ENCODE measurements around the gene MIB2.

Gene MIB2

GRCh38 chr1:1614204-1614953 is 921 bp upstream of the MIB2 start:
- in situ Hi-C loops (cut with MboI; ENCODE audit: low sequenced_read_pairs): no loop called here

- in situ Hi-C loops (cut with MboI; ENCODE audit: low sequenced_read_pairs): no loop called here
Measured at GRCh38 chr1:1614954-1615255, 395 bp upstream of the MIB2 start.

GRCh38 chr1:1616045-1616790 is 918 bp downstream of the MIB2 start:
- in situ Hi-C loops (cut with MboI; ENCODE audit: low sequenced_read_pairs): no loop called here

- in situ Hi-C loops (cut with MboI; ENCODE audit: low sequenced_read_pairs): no loop called here
Measured at GRCh38 chr1:1616838-1617237, 1.5 kb downstream of the MIB2 start.

- in situ Hi-C loops (cut with MboI; ENCODE audit: low sequenced_read_pairs): no loop called here
Measured at GRCh38 chr1:1617516-1617915, 2.2 kb downstream of the MIB2 start.

- in situ Hi-C loops (cut with MboI; ENCODE audit: low sequenced_read_pairs): no loop called here
Measured at GRCh38 chr1:1617925-1618324, 2.6 kb downstream of the MIB2 start.

- in situ Hi-C loops (cut with MboI; ENCODE audit: low sequenced_read_pairs): no loop called here
Measured at GRCh38 chr1:1618396-1619068, 3.2 kb downstream of the MIB2 start.

GRCh38 chr1:1619917-1620361 is 4.6 kb downstream of the MIB2 start:
- in situ Hi-C loops (cut with MboI; ENCODE audit: low sequenced_read_pairs): no loop called here

GRCh38 chr1:1620433-1621139 is 5.3 kb downstream of the MIB2 start:
- in situ Hi-C loops (cut with MboI; ENCODE audit: low sequenced_read_pairs): no loop called here

GRCh38 chr1:1621173-1622009 is 6.1 kb downstream of the MIB2 start:
- in situ Hi-C loops (cut with MboI; ENCODE audit: low sequenced_read_pairs): no loop called here

GRCh38 chr1:1622010-1622787 is 6.9 kb downstream of the MIB2 start:
- in situ Hi-C loops (cut with MboI; ENCODE audit: low sequenced_read_pairs): no loop called here

GRCh38 chr1:1622788-1623094 is 7.4 kb downstream of the MIB2 start:
- in situ Hi-C loops (cut with MboI; ENCODE audit: low sequenced_read_pairs): no loop called here

- in situ Hi-C loops (cut with MboI; ENCODE audit: low sequenced_read_pairs): no loop called here
Measured at GRCh38 chr1:1623181-1623630, 7.9 kb downstream of the MIB2 start.

- in situ Hi-C loops (cut with MboI; ENCODE audit: low sequenced_read_pairs): no loop called here
Measured at GRCh38 chr1:1623631-1624442, 8.5 kb downstream of the MIB2 start.

GRCh38 chr1:1624443-1625403 is 9.4 kb downstream of the MIB2 start:
- in situ Hi-C loops (cut with MboI; ENCODE audit: low sequenced_read_pairs): no loop called here

- in situ Hi-C loops (cut with MboI; ENCODE audit: low sequenced_read_pairs): no loop called here
Measured at GRCh38 chr1:1625404-1625775, 10.1 kb downstream of the MIB2 start.

GRCh38 chr1:1625824-1626206 is 10.5 kb downstream of the MIB2 start:
- in situ Hi-C loops (cut with MboI; ENCODE audit: low sequenced_read_pairs): no loop called here

Data from HL-60/S4 treated with phorbol 12-myristate 13-acetate at 8.2 ng/mL for 4 days and 3 days (cell line).